GM21390 (cell line): ENCODE data around the gene MYO1A.
"Not testable (repeated sequence)": the region's sequence is repeated elsewhere in the genome, so short reads cannot be mapped to it uniquely, and the experiment has no call there.

ENCODE experiments used
- ATAC-seq: cut with Tn5 transposase; IDR thresholded peaks from one replicate; pipeline ENCODE4 v1.9.1; 2021; ENCODE audit not compliant: unreplicated experiment

Gene MYO1A

GRCh38 chr12:57087691-57088353 lies 37.9 kb upstream of the MYO1A start:
- peak; percentile 28 for ATAC-seq

GRCh38 chr12:57087010-57087690 lies 37.2 kb upstream of the MYO1A start:
- peak; percentile 28 for ATAC-seq

GRCh38 chr12:57086493-57087009 lies 36.6 kb upstream of the MYO1A start:
- ATAC-seq: no peak

- no peak for ATAC-seq
These were observed 36.1 kb upstream of the MYO1A start for GRCh38 chr12:57085999-57086492.

- ATAC-seq: no peak
These were observed 30.9 kb upstream of the MYO1A start for GRCh38 chr12:57080855-57081254.

- no peak for ATAC-seq
These were observed 29.9 kb upstream of the MYO1A start for GRCh38 chr12:57079821-57080220.

GRCh38 chr12:57078519-57079404 lies 28.8 kb upstream of the MYO1A start, which contains the start of gene NEMP1:
Gene NEMP1 (minus strand): TSS chr12:57078791. CDS start chr12:57078745, 46 bp downstream.
- peak; percentile 96 for ATAC-seq

GRCh38 chr12:57073566-57074450 lies 23.9 kb upstream of the MYO1A start:
- ATAC-seq: not testable (repeated sequence)

GRCh38 chr12:57072661-57073060 lies 22.7 kb upstream of the MYO1A start:
- ATAC-seq: no peak

GRCh38 chr12:57069523-57069922 lies 19.6 kb upstream of the MYO1A start:
- ATAC-seq: peak; percentile 75

- no peak for ATAC-seq
These were observed 16.3 kb upstream of the MYO1A start for GRCh38 chr12:57066245-57066644.

GRCh38 chr12:57063991-57064685 lies 14.2 kb upstream of the MYO1A start:
- ATAC-seq: no peak

- peak; percentile 55 for ATAC-seq
These were observed 8.5 kb upstream of the MYO1A start for GRCh38 chr12:57058454-57058853.

- ATAC-seq: no peak
These were observed 7.3 kb upstream of the MYO1A start for GRCh38 chr12:57057067-57057751.

- ATAC-seq: no peak
These were observed 5.9 kb upstream of the MYO1A start for GRCh38 chr12:57055824-57056223.

- ATAC-seq: not testable (repeated sequence)
These were observed 4.0 kb upstream of the MYO1A start for GRCh38 chr12:57053901-57054300.

- not testable (repeated sequence) for ATAC-seq
These were observed 3.2 kb upstream of the MYO1A start for GRCh38 chr12:57053146-57053545.

- ATAC-seq: no peak
These were observed 1.1 kb upstream of the MYO1A start for GRCh38 chr12:57051011-57051410.

GRCh38 chr12:57049119-57049446 lies 846 bp downstream of the MYO1A start:
- no peak for ATAC-seq
